Peyer's patch (tissue), 4 donors: ENCODE data around the gene ARV1.

ENCODE experiments used
- POLR2A ChIP-seq, 2 donors: fragments of 450-650 bp; IDR thresholded peaks; one replicate each; pipeline ENCODE4 v1.5.1; 2017; ENCODE audit warnings: antibody characterized with exemption in 2 of 2, mild to moderate bottlenecking in 2 of 2, moderate library complexity in 2 of 2
- TF ChIP-seq, protein P1 (sequence below), 6 experiments: fragments of 450-650 bp in 4 of 6; fragments of 200-600 bp in 2 of 6; sonication (generic) in 1 of 6; IDR thresholded peaks; one replicate each; pipeline ENCODE4 v1.5.1; 2017 to 2019; ENCODE audit warnings: antibody characterized with exemption in 6 of 6, mild to moderate bottlenecking in 3 of 6, moderate library complexity in 1 of 6

DNA sequence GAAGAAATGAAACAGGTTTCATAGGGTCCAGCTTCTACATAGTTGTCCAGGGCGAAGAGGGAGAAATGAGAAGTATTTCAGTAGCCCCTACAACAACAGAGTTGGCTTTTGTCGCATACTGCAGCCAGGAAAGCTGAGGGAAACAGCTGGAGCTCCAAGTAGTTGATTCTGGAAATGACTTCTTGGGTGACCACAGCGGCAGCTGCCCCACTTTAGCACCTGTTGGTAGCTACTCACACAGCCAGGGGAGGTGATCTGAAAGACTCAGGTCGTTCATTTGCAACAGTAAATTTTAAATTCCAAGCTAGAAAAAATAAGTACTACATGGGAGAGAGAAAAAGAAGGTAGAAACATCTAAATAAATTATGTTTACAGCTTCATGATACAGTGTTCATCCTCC is 2.5 kb upstream of the ARV1 start:
- TF ChIP-seq, protein P1, sequence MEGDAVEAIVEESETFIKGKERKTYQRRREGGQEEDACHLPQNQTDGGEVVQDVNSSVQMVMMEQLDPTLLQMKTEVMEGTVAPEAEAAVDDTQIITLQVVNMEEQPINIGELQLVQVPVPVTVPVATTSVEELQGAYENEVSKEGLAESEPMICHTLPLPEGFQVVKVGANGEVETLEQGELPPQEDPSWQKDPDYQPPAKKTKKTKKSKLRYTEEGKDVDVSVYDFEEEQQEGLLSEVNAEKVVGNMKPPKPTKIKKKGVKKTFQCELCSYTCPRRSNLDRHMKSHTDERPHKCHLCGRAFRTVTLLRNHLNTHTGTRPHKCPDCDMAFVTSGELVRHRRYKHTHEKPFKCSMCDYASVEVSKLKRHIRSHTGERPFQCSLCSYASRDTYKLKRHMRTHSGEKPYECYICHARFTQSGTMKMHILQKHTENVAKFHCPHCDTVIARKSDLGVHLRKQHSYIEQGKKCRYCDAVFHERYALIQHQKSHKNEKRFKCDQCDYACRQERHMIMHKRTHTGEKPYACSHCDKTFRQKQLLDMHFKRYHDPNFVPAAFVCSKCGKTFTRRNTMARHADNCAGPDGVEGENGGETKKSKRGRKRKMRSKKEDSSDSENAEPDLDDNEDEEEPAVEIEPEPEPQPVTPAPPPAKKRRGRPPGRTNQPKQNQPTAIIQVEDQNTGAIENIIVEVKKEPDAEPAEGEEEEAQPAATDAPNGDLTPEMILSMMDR (IDR thresholded peaks at IDR 0.05) = no peak
- no peak for TF ChIP-seq POLR2A (IDR thresholded peaks at IDR 0.05)
